SK-N-SH treated with all-trans-retinoic acid at 6 μM for 48 hours (cell line): ENCODE results near the gene CCT3.
A peak's percentile ranks its signal among the peaks of the same experiment; 100 is the strongest.

Source experiments
- ATAC-seq: fragments of 200-7000 bp; cut with Tn5 transposase; 3 replicates; pipeline ENCODE4 v1.9.1; 2020; ENCODE audit warnings: mild to moderate bottlenecking, moderate library complexity
- ARNTL ChIP-seq: fragments of 450-650 bp; formaldehyde crosslinking; IDR thresholded peaks from 2 replicates; pipeline ENCODE4 v1.5.0; 2020; ENCODE audit warnings: low read depth, mild to moderate bottlenecking, moderate library complexity, borderline replicate concordance
- BACH2 ChIP-seq: fragments of 250-450 bp; sonication (Bioruptor Pico); IDR thresholded peaks from 2 replicates; pipeline ENCODE4 v1.9.0; 2021; ENCODE audit warnings: mild to moderate bottlenecking, borderline replicate concordance
- CREB5 ChIP-seq: fragments of 250-450 bp; sonication (Bioruptor Pico); IDR thresholded peaks from 2 replicates; pipeline ENCODE4 v1.5.1; 2020; ENCODE audit warnings: low read depth, mild to moderate bottlenecking, moderate library complexity
- CSDC2 ChIP-seq: fragments of 250-450 bp; sonication (Bioruptor Pico); IDR thresholded peaks from 2 replicates; pipeline ENCODE4 v1.5.0; 2020; ENCODE audit warnings: mild to moderate bottlenecking, moderate library complexity
- CSRNP3 ChIP-seq: fragments of 250-450 bp; sonication (Bioruptor Pico); IDR thresholded peaks from 2 replicates; pipeline ENCODE4 v1.5.1; 2021; ENCODE audit warnings: mild to moderate bottlenecking, moderate library complexity
- ESRRG ChIP-seq: fragments of 250-450 bp; sonication (Bioruptor Pico); IDR thresholded peaks from 2 replicates; pipeline ENCODE4 v1.6.1; 2021; ENCODE audit warnings: mild to moderate bottlenecking
- ISL1 ChIP-seq: fragments of 250-450 bp; sonication (Bioruptor Pico); IDR thresholded peaks from 2 replicates; pipeline ENCODE4 v2.1.2; 2022; ENCODE audit warnings: mild to moderate bottlenecking, moderate library complexity
- OSR1 ChIP-seq: fragments of 250-450 bp; sonication (Bioruptor Pico); IDR thresholded peaks from 2 replicates; pipeline ENCODE4 v1.8.0; 2022; ENCODE audit warnings: moderate library complexity, mild to moderate bottlenecking, inconsistent platforms
- PATZ1 ChIP-seq: fragments of 250-450 bp; sonication (Bioruptor Pico); IDR thresholded peaks from 2 replicates; pipeline ENCODE4 v1.8.0; 2020; ENCODE audit warnings: mild to moderate bottlenecking, moderate library complexity, borderline replicate concordance
- PPARA ChIP-seq: fragments of 250-450 bp; sonication (Bioruptor Pico); IDR thresholded peaks from 2 replicates; pipeline ENCODE4 v1.5.0; 2020; ENCODE audit warnings: mild to moderate bottlenecking, borderline replicate concordance
- RARB ChIP-seq: fragments of 250-450 bp; sonication (Bioruptor Pico); IDR thresholded peaks from 2 replicates; pipeline ENCODE4 v1.8.0; 2021; ENCODE audit warnings: mild to moderate bottlenecking, moderate library complexity
- SNAI2 ChIP-seq: fragments of 250-450 bp; sonication (Bioruptor Pico); IDR thresholded peaks from 2 replicates; pipeline ENCODE4 v1.5.0; 2020; ENCODE audit warnings: mild to moderate bottlenecking, moderate library complexity
- TCF4 ChIP-seq: fragments of 250-450 bp; sonication (Bioruptor Pico); IDR thresholded peaks from 2 replicates; pipeline ENCODE4 v1.8.0; 2021; ENCODE audit warnings: mild to moderate bottlenecking, moderate library complexity, borderline replicate concordance
- TOX ChIP-seq: fragments of 250-450 bp; sonication (Bioruptor Pico); IDR thresholded peaks from 2 replicates; pipeline ENCODE4 v1.8.0; 2021; ENCODE audit warnings: mild to moderate bottlenecking, moderate library complexity, borderline replicate concordance
- TSHZ2 ChIP-seq: fragments of 250-450 bp; sonication (Bioruptor Pico); IDR thresholded peaks from 2 replicates; pipeline ENCODE4 v1.5.0; 2020; ENCODE audit warnings: mild to moderate bottlenecking, moderate library complexity
- ZC3H10 ChIP-seq: fragments of 250-450 bp; sonication (Bioruptor Pico); IDR thresholded peaks from 2 replicates; pipeline ENCODE4 v1.5.1; 2021; ENCODE audit warnings: mild to moderate bottlenecking, moderate library complexity
- ZFP3 ChIP-seq: fragments of 250-450 bp; sonication (Bioruptor Pico); IDR thresholded peaks from 2 replicates; pipeline ENCODE4 v1.5.0; 2020; ENCODE audit warnings: mild to moderate bottlenecking, moderate library complexity
- ZNF565 ChIP-seq: fragments of 450-650 bp; formaldehyde crosslinking; conservative IDR thresholded peaks from 2 replicates; pipeline ENCODE4 v1.5.0; 2020; ENCODE audit warnings: low read depth, mild to moderate bottlenecking, moderate library complexity
- ZNF70 ChIP-seq: fragments of 450-650 bp; formaldehyde crosslinking; IDR thresholded peaks from 2 replicates; pipeline ENCODE4 v1.5.0; 2020; ENCODE audit warnings: mild to moderate bottlenecking, moderate library complexity
- ZNF8 ChIP-seq: fragments of 450-650 bp; formaldehyde crosslinking; IDR thresholded peaks from 2 replicates; pipeline ENCODE4 v1.5.0; 2020; ENCODE audit warnings: mild to moderate bottlenecking, moderate library complexity
- TF ChIP-seq, protein P1 (sequence below): fragments of 250-450 bp; sonication (Bioruptor Pico); IDR thresholded peaks from 2 replicates; pipeline ENCODE4 v1.8.0; 2021; ENCODE audit warnings: low read depth, mild to moderate bottlenecking, moderate library complexity, borderline replicate concordance

CCT3 gene

DNA sequence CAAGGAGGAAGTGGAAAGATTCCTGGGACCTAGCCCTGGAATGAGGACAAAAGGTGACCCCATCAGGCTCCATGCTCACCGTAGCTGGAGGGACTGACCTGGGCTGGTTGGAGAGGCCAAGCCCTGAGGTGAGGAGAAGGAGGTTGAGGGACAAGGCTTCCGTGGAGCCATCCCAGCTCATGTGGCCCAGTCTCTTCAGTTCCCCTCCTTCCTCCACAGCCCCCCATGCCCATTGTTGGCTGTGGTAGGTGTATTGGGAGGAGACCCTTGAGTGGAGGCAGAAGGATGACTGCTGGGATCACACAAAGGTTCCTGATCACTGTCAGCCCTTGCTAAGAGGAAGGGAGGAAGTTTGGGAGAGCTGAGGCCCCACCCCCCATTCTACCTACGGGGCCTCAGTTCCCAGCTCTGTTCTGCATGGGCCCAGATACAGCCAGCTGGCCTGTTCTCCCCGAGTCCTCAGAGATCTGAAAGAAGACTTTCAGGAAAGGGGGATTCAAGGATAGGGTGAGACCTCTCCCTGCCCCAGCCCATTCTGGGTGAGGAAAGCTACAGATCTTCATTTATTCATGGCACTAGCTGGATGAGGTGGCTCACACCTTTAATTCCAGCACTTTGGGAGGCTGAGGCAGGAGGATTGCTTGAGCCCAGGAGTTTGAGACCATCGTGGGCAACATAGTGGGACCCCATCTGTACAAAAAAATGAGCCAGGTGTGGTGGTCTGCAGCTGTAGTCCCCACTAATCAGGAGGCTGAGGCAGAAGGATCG, 48.2 kb upstream of the CCT3 start:
- ATAC-seq, result no peak
- no peak for TF ChIP-seq CREB5 (CRISPR knock-in tag)
- TF ChIP-seq PATZ1 (CRISPR knock-in tag), result no peak
- no peak for TF ChIP-seq SNAI2 (CRISPR knock-in tag)
- TF ChIP-seq ESRRG (CRISPR knock-in tag), result no peak
- TF ChIP-seq ZNF8 (CRISPR knock-in tag), result no peak
- TF ChIP-seq ZC3H10, result no peak
- no peak for TF ChIP-seq ZFP3 (CRISPR knock-in tag)
- no peak for TF ChIP-seq BACH2 (CRISPR knock-in tag)
- TF ChIP-seq OSR1 (CRISPR knock-in tag), result no peak
- TF ChIP-seq ZNF70 (CRISPR knock-in tag), result no peak
- no peak for TF ChIP-seq CSDC2
- no peak for TF ChIP-seq ZNF565
- TF ChIP-seq, protein P1, sequence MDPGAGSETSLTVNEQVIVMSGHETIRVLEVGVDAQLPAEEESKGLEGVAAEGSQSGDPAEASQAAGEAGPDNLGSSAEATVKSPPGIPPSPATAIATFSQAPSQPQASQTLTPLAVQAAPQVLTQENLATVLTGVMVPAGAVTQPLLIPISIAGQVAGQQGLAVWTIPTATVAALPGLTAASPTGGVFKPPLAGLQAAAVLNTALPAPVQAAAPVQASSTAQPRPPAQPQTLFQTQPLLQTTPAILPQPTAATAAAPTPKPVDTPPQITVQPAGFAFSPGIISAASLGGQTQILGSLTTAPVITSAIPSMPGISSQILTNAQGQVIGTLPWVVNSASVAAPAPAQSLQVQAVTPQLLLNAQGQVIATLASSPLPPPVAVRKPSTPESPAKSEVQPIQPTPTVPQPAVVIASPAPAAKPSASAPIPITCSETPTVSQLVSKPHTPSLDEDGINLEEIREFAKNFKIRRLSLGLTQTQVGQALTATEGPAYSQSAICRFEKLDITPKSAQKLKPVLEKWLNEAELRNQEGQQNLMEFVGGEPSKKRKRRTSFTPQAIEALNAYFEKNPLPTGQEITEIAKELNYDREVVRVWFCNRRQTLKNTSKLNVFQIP (CRISPR knock-in tag), result no peak
- TF ChIP-seq CSRNP3 (CRISPR knock-in tag), result no peak

DNA sequence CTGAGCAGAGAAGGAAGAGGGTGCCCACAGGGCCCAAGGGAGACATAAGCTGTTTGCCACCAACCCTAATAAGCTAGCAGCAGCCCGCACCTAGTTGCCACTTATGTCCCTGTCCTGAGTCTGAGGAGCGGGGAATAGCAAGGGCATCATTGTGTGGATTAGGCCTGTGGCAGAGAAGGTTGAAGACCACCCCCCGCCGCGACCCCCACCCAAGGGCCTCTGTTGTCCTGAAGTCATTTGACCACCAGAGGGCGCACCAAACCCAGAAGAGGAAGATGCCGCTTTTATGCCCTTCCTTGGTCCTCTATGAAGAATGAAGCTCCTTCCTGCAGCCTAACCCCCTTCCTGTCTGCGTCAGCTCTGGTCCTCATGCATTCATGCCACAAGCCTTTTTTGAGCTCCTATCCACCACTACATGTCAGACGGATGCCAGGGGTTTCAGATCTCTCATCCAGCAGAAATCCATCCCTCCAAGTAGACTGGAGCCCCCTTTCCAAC, 47.5 kb upstream of the CCT3 start:
- TF ChIP-seq ESRRG (CRISPR knock-in tag) (no peak), ZNF70 (CRISPR knock-in tag) (no peak), SNAI2 (CRISPR knock-in tag) (no peak), TSHZ2 (CRISPR knock-in tag) (no peak), ZFP3 (CRISPR knock-in tag) (no peak), CSDC2 (no peak), PATZ1 (CRISPR knock-in tag) (no peak), PPARA (CRISPR knock-in tag) (no peak), CSRNP3 (CRISPR knock-in tag) (no peak), ISL1 (no peak), CREB5 (CRISPR knock-in tag) (no peak), RARB (no peak), TCF4 (CRISPR knock-in tag) (no peak), TOX (no peak), ZNF8 (CRISPR knock-in tag) (no peak), ARNTL (CRISPR knock-in tag) (no peak), ZNF565 (no peak), ZC3H10 (no peak)
- TF ChIP-seq, all 23 proteins: peak for 0
- ATAC-seq, result peak; percentile 72
